HepG2 (cell line): ENCODE results near the gene RIPPLY2. TPM values are rescaled to one million over a fixed set of nuclear protein-coding genes. Genes with fewer than 3 reads are reported as not detected.

ENCODE experiments used
- ATAC-seq: fragments of 200-7000 bp; cut with Tn5 transposase; 3 replicates; pipeline ENCODE4 v1.9.1; 2020; ENCODE audit warnings: mild to moderate bottlenecking, moderate library complexity
- BruUV-seq: library from RNA; stranded (reverse); fragments of 400-500 nt; replicated peaks from 2 replicates; lab custom pipeline; 2021; lab: Mats Ljungman, UMichigan
- CTCF ChIA-PET: fragments of 300-600 bp; formaldehyde crosslinking; extraction: SDS; loops from one replicate; lab custom pipeline; 2021; ENCODE audit warnings: low total read pairs, inconsistent platforms, low intra/inter-chr PET ratio; lab: Yijun Ruan, JAX
- POLR2A ChIA-PET: fragments of 350-600 bp; sonication (Branson Sonifier 250); formaldehyde crosslinking; loops from one replicate; lab custom pipeline; 2020; ENCODE audit warnings: antibody characterized with exemption, inconsistent platforms; lab: Yijun Ruan, JAX
- DNase-seq: peaks from one replicate; pipeline ENCODE4 v3.0.0-alpha.2; 2015; ENCODE audit warnings: low spot score
- FAIRE-seq: peaks from 3 replicates; lab custom pipeline; 2011; peaks lifted over from hg19 to GRCh38; lab: Jason Lieb, UNC
- H2AFZ ChIP-seq: one replicate; pipeline ENCODE4 v1.6.1; 2011; ENCODE audit warnings: low read length, inconsistent platforms
- H3K27ac ChIP-seq: fragments of 300-600 bp; 3 replicates; pipeline ENCODE4 v1.8.0; 2011; ENCODE audit warnings: mixed run types, mild to moderate bottlenecking, mixed read lengths, low read length, inconsistent platforms; ENCODE audit not compliant: insufficient read depth; ENCODE audit errors: extremely low read length
- H3K27me3 ChIP-seq, 2 experiments: fragments of 200-600 bp in 1 of 2; 2 replicates in 1 of 2; 3 replicates in 1 of 2; pipeline versions ENCODE4 v1.6.0 to v1.8.0; 2011; ENCODE audit warnings: low read length in 2 of 2, mild to moderate bottlenecking in 2 of 2, moderate library complexity in 2 of 2, inconsistent platforms in 1 of 2; ENCODE audit not compliant: insufficient read depth in 2 of 2, control insufficient read depth in 1 of 2
- H3K36me3 ChIP-seq, 2 experiments: fragments of 200-600 bp in 1 of 2; replicated peaks in 1 of 2; 2 replicates in 1 of 2; 3 replicates in 1 of 2; pipeline versions ENCODE4 v1.5.1 to v1.8.0; 2011; ENCODE audit warnings: low read length in 2 of 2, inconsistent platforms in 1 of 2; ENCODE audit not compliant: insufficient read depth in 2 of 2, control insufficient read depth in 1 of 2
- H3K4me1 ChIP-seq: 2 replicates; pipeline ENCODE4 v1.5.1; 2012; ENCODE audit warnings: low read length, inconsistent platforms; ENCODE audit not compliant: insufficient read depth
- H3K4me2 ChIP-seq: 2 replicates; pipeline ENCODE4 v1.6.0; 2011; ENCODE audit warnings: low read depth, low read length, inconsistent platforms
- H3K4me3 ChIP-seq, 3 experiments: fragments of 200-600 bp in 1 of 3; sonication (generic), shearing (Covaris generic) in 1 of 3; replicated peaks in 1 of 3; 2 replicates each; pipeline ENCODE4 v1.5.1; 2011 to 2016; ENCODE audit warnings: low read length in 3 of 3, inconsistent platforms in 2 of 3, low read depth in 2 of 3, mild to moderate bottlenecking in 2 of 3, control low read depth in 1 of 3, mixed read lengths in 1 of 3; ENCODE audit not compliant: insufficient read depth in 1 of 3
- H3K79me2 ChIP-seq: one replicate; pipeline ENCODE4 v1.6.1; 2011; ENCODE audit warnings: low read length, inconsistent platforms; ENCODE audit not compliant: insufficient read depth
- H3K9ac ChIP-seq: 2 replicates; pipeline ENCODE4 v1.6.0; 2011; ENCODE audit warnings: mild to moderate bottlenecking, low read depth, low read length, inconsistent platforms; ENCODE audit not compliant: insufficient read depth
- H3K9me3 ChIP-seq: 2 replicates; pipeline ENCODE4 v1.5.1; 2012; ENCODE audit warnings: mild to moderate bottlenecking, low read length
- H4K20me1 ChIP-seq: 2 replicates; pipeline ENCODE4 v1.6.0; 2011; ENCODE audit warnings: inconsistent platforms, mild to moderate bottlenecking, low read length, moderate library complexity; ENCODE audit not compliant: insufficient read depth
- ESRRA ChIP-seq: sonication (generic); formaldehyde crosslinking; IDR thresholded peaks from 2 replicates; pipeline ENCODE4 v1.5.1; 2020; ENCODE audit warnings: mild to moderate bottlenecking, low read depth, missing genetic modification reagents
- GATAD2A ChIP-seq: IDR thresholded peaks from 2 replicates; pipeline ENCODE4 v1.6.1; 2016
- NPAS2 ChIP-seq: sonication (generic); formaldehyde crosslinking; IDR thresholded peaks from 2 replicates; pipeline ENCODE4 v1.8.0; 2022; ENCODE audit warnings: mild to moderate bottlenecking, missing genetic modification reagents, borderline replicate concordance
- NR2F1 ChIP-seq, 2 experiments: fragments of 450-650 bp in 1 of 2; formaldehyde crosslinking in 1 of 2; IDR thresholded peaks; 2 replicates each; pipeline versions ENCODE4 v1.5.0 to v1.6.1; 2016 to 2020; ENCODE audit warnings: mild to moderate bottlenecking in 1 of 2, missing compliant biosample characterization in 1 of 2, missing genetic modification reagents in 1 of 2, moderate library complexity in 1 of 2
- RBM22 ChIP-seq: fragments of 200-400 bp; formaldehyde crosslinking; optimal IDR thresholded peaks from 2 replicates; pipeline ENCODE3; 2017; ENCODE audit warnings: mild to moderate bottlenecking, low read length, moderate library complexity
- ZMAT3 ChIP-seq: sonication (generic); formaldehyde crosslinking; conservative IDR thresholded peaks from 2 replicates; pipeline ENCODE4 v1.7.0; 2021; ENCODE audit warnings: missing genetic modification reagents
- ZNF205 ChIP-seq: IDR thresholded peaks from 2 replicates; pipeline ENCODE4 v1.6.1; 2018; ENCODE audit warnings: missing biosample characterization, missing genetic modification reagents
- ZNF441 ChIP-seq: sonication (generic); formaldehyde crosslinking; IDR thresholded peaks from 2 replicates; pipeline ENCODE4 v1.7.0; 2021; ENCODE audit warnings: missing genetic modification reagents, borderline replicate concordance
- ZSCAN30 ChIP-seq: sonication (generic); formaldehyde crosslinking; IDR thresholded peaks from 2 replicates; pipeline ENCODE4 v1.5.0; 2020; ENCODE audit warnings: mild to moderate bottlenecking, missing genetic modification reagents
- WGBS: methylation state at CpG from one replicate; pipeline ENCODE4 v1.1.6; 2017; ENCODE audit warnings: low lambda C conversion rate; 5-methylcytosine and 5-hydroxymethylcytosine counted together
- in situ Hi-C: cut with HindIII; loops from 2 replicates; pipeline ENCODE4 v1.10.0; 2017; ENCODE audit warnings: low pct_unique_long_range_greater_than_20kb; ENCODE audit not compliant: extremely low pct_ligation_motif_present
- intact Hi-C: fragments of 100-400 bp; cut with micrococcal nuclease; formaldehyde crosslinking; loops from one replicate; pipeline ENCODE4 v1.10.0; 2022; ENCODE audit not compliant: unreplicated experiment
- polyA plus RNA-seq, 8 experiments: library from polyadenylated mRNA; depleted of rRNA in 3 of 8; stranded (reverse) in 7 of 8; unstranded in 1 of 8; fragments of >200 nt; fragmentation: Illumina TruSeq in 4 of 8; extraction: Trizol in 4 of 8; gene quantifications; 2 replicates each; pipeline versions ENCODE4 v1.2.1 to v1.2.3, GENCODE V29; 2011 to 2016; ENCODE audit warnings: low read depth in 4 of 8, missing spikeins in 1 of 8, mixed read lengths in 1 of 8; ENCODE audit not compliant: insufficient read depth in 1 of 8
- total RNA-seq, 5 experiments: library from RNA; depleted of rRNA; stranded (reverse); fragments of >200 nt; fragmentation: Illumina TruSeq; extraction: Trizol; gene quantifications; 2 replicates each; pipeline ENCODE4 v1.2.3, GENCODE V29; 2016; ENCODE audit warnings: low read depth in 1 of 5
- TF ChIP-seq, protein P1 (sequence below): sonication (generic); formaldehyde crosslinking; IDR thresholded peaks from 2 replicates; pipeline ENCODE4 v1.8.0; 2022; ENCODE audit warnings: low read depth, missing genetic modification reagents
- TF ChIP-seq, protein P2 (sequence below): sonication (generic); formaldehyde crosslinking; IDR thresholded peaks from 2 replicates; pipeline ENCODE4 v1.8.0; 2023; ENCODE audit warnings: mild to moderate bottlenecking, missing genetic modification reagents
- TF ChIP-seq, protein P3 (sequence below): sonication (generic); formaldehyde crosslinking; IDR thresholded peaks from 2 replicates; pipeline ENCODE4 v1.4.0; 2020; ENCODE audit warnings: missing genetic modification reagents, borderline replicate concordance
- TF ChIP-seq, protein P4 (sequence below): sonication (generic); formaldehyde crosslinking; IDR thresholded peaks from 2 replicates; pipeline ENCODE4 v1.4.0; 2020; ENCODE audit warnings: missing genetic modification reagents

The RIPPLY2 gene
- total and polyA plus RNA-seq, 2 of the 13 experiments (the other 11 are each of a cell fraction or from before 2014, with no cell fraction given), result not detected

DNA sequence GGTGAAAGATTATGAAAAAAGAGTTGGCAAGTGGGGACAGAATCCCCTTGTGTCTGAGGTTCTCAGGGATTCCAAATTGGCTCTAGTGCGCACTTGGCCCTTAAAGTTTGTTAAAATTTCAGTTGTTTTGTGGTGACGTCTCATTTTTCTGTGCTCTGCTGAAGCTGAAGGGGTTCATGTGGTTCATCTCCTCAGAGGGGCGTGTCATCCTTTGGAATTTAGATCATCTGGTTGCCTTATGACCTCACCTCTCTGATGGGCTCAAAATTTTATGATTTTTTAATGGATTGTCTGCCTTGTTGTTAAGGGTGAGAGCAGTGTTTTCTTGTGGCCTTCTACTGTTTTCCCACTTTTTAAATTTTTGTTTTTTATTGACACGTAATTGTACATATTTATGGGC lies 26.6 kb downstream of the RIPPLY2 start:
- no peaks in the 10 kb centered on the region for H3K36me3 ChIP-seq
- ChIA-PET CTCF (no interaction called here), POLR2A (interaction anchor here (1.8 kb wide), 1 partner anchor 20 kb away, joined by 6 read pairs; the partner anchor contains the start of gene CYB5R4)
- H3K79me2 ChIP-seq, result peaks cover 7% of the 10 kb centered on the region
- FAIRE-seq (no peak), ATAC-seq (no peak), DNase-seq (no peak)
- H3K27ac ChIP-seq, result no peak overlapping the region
- intact Hi-C loops, result loop anchor here (5.0 to 10.0 kb wide), 3 partner anchors 175 to 1445 kb away; no protein-coding TSS in a partner anchor
- peaks cover 15% of the 10 kb centered on the region for H3K4me1 ChIP-seq
- peaks cover 4% of the 10 kb centered on the region; the same call in 1 of the 2 replicates for H4K20me1 ChIP-seq
- no TSS peak for BruUV-seq
- no peaks in the 10 kb centered on the region for H3K27me3 ChIP-seq
- H3K9ac ChIP-seq, result no peak overlapping the region
- no peak overlapping the region for H2AFZ ChIP-seq
- no peak overlapping the region for H3K4me2 ChIP-seq
- in situ Hi-C loops, result no loop called here
- H3K9me3 ChIP-seq, result no peaks in the 10 kb centered on the region
- TF ChIP-seq, protein P1, sequence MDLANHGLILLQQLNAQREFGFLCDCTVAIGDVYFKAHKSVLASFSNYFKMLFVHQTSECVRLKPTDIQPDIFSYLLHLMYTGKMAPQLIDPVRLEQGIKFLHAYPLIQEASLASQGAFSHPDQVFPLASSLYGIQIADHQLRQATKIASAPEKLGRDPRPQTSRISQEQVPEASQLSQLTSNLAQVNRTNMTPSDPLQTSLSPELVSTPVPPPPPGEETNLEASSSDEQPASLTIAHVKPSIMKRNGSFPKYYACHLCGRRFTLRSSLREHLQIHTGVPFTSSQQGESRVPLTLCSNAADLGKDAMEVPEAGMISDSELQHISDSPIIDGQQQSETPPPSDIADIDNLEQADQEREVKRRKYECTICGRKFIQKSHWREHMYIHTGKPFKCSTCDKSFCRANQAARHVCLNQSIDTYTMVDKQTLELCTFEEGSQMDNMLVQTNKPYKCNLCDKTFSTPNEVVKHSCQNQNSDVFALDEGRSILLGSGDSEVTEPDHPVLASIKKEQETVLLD, result no peak
- TF ChIP-seq GATAD2A, result no peak
- TF ChIP-seq ZNF205 (CRISPR knock-in tag), result no peak
- TF ChIP-seq ZNF441, result no peak
- no peak for TF ChIP-seq NPAS2 (CRISPR knock-in tag)
- TF ChIP-seq RBM22, result no peak
- TF ChIP-seq, protein P2, sequence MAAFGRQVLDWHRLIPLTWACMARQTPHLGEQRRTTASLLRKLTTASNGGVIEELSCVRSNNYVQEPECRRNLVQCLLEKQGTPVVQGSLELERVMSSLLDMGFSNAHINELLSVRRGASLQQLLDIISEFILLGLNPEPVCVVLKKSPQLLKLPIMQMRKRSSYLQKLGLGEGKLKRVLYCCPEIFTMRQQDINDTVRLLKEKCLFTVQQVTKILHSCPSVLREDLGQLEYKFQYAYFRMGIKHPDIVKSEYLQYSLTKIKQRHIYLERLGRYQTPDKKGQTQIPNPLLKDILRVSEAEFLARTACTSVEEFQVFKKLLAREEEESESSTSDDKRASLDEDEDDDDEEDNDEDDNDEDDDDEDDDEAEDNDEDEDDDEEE (CRISPR knock-in tag), result no peak
- TF ChIP-seq ZSCAN30 (CRISPR knock-in tag), result no peak
- TF ChIP-seq NR2F1 (CRISPR knock-in tag; IDR thresholded peaks at IDR 0.05), result no peak
- TF ChIP-seq ESRRA (CRISPR knock-in tag), result no peak
- no peak for TF ChIP-seq ZMAT3 (CRISPR knock-in tag)
- TF ChIP-seq, protein P3, sequence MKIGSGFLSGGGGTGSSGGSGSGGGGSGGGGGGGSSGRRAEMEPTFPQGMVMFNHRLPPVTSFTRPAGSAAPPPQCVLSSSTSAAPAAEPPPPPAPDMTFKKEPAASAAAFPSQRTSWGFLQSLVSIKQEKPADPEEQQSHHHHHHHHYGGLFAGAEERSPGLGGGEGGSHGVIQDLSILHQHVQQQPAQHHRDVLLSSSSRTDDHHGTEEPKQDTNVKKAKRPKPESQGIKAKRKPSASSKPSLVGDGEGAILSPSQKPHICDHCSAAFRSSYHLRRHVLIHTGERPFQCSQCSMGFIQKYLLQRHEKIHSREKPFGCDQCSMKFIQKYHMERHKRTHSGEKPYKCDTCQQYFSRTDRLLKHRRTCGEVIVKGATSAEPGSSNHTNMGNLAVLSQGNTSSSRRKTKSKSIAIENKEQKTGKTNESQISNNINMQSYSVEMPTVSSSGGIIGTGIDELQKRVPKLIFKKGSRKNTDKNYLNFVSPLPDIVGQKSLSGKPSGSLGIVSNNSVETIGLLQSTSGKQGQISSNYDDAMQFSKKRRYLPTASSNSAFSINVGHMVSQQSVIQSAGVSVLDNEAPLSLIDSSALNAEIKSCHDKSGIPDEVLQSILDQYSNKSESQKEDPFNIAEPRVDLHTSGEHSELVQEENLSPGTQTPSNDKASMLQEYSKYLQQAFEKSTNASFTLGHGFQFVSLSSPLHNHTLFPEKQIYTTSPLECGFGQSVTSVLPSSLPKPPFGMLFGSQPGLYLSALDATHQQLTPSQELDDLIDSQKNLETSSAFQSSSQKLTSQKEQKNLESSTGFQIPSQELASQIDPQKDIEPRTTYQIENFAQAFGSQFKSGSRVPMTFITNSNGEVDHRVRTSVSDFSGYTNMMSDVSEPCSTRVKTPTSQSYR, result no peak
- TF ChIP-seq, protein P4, sequence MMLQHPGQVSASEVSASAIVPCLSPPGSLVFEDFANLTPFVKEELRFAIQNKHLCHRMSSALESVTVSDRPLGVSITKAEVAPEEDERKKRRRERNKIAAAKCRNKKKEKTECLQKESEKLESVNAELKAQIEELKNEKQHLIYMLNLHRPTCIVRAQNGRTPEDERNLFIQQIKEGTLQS (CRISPR knock-in tag), result no peak
- H3K4me3 ChIP-seq, result no peak overlapping the region
- WGBS, result 97% methylated on average over 4 of the region's 4 CpGs
